Frontal cortex (tissue), 4 donors: ENCODE data around the gene CFAP65. TPM values are rescaled to one million over a fixed set of nuclear protein-coding genes. Genes with fewer than 3 reads are reported as not detected.

Source experiments
- DNase-seq, 2 donors: peaks; one replicate each; pipeline ENCODE4 v3.0.0; 2012; ENCODE audit warnings: low spot score in 2 of 2
- FAIRE-seq: peaks from 2 replicates; lab custom pipeline; 2012; peaks lifted over from hg19 to GRCh38; lab: Jason Lieb, UNC
- total RNA-seq: library from RNA; depleted of rRNA; stranded (reverse); fragments of >200 nt; gene quantifications from one replicate; pipeline ENCODE4 v1.2.3, GENCODE V29; 2014
- donor health status: control.
- donor health status: control.
- donor health status: control.

The CFAP65 gene
- total RNA-seq, 1 donor from 2014 or later: 0.82 TPM

GRCh38 chr2:219065484-219065883 lies 24.2 kb upstream of the CFAP65 start:
- FAIRE-seq: no peak
- no peak for DNase-seq

DNA sequence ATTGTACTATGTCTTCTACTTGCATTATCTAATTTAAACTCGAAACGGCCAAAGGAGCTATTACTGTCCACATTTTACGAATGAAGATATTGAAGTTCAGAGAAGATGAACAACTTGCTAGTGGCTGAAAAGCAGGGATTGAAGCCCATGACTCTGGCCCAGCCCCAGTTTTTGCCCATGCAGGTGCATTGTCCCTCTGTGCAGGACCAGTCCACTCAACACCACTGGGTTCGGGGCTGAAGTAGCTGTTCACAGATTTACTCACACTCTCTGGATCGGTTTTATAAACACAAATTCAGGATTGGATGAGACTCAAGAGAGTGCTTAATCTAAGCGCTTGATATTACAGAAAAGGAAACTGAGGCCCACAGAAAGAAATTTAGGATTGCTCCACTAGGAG lies 20.8 kb upstream of the CFAP65 start:
- FAIRE-seq: no peak
- DNase-seq: no peak

- FAIRE-seq (no peak), DNase-seq (no peak)
Measured at GRCh38 chr2:219060821-219061791, 19.8 kb upstream of the CFAP65 start, which contains the start of gene IHH. TSS of gene IHH (minus strand) at chr2:219060921. CDS start at chr2:219060467, 454 bp downstream.

- DNase-seq (no peak), FAIRE-seq (no peak)
Measured at GRCh38 chr2:219059725-219060682, 18.7 kb upstream of the CFAP65 start.

DNA sequence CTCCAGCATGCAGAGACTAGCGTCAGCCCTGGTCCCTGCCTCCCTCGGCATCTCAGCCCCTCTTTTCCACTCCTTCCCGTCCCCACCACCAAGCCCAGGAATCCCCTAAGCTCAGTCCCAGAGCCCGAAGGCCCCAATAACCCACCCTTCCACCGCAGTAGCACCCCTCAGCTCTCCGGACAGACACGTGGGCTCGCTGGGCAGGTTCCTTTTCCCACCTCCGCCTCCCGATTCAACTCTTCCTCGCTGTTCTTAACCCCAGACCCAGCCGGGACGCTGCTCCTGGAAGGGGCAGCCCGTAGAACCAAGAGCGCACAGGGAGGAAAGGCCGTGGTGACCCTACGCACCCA lies 18.0 kb upstream of the CFAP65 start:
- FAIRE-seq (no peak), DNase-seq (no peak)

- DNase-seq: peak in 1 of 2 donors; percentile 46
- no peak for FAIRE-seq
Measured at GRCh38 chr2:219058541-219059374, 17.4 kb upstream of the CFAP65 start.

DNA sequence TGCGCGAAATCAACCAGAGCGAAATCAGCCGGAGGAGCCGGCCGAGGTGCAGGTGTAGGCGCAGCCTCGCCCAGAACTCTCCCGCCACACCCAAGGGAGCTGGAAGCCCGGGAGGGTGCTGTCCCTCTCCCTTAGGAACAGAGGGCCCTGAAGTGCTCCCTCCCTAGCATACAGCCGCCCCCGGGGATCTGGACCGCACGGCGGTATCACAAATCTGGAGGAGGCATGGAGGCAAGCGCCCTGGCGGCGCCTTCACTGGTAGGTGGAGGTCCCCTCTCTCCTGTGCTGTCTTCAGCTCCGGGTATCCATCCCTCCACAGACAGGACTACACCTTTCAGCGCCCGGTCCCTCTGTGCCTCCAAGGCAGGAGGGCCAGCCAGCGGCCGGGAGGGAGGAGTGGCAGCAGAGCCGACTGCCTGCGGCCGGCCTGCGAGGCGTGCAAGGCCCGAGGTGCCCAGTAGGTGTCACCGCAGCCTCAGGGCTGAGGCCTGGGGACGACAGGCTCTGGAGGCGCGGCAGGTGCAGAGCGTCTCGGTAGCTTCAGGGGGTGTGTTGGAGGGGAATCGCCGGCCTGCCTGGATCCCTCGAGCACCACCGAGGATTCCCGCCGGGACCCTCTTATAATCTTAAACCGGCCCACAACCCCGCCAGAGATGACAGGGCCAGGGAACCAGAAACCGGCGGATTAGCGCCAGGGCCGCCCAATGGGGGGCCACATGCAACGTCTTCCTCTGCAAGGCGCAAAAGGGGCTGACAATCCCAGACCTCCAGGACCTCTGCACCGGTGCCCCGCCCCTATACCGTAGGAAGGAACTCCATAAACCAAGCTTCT lies 16.6 kb upstream of the CFAP65 start:
- DNase-seq (peak; percentile 86 to 90), FAIRE-seq (no peak)

DNA sequence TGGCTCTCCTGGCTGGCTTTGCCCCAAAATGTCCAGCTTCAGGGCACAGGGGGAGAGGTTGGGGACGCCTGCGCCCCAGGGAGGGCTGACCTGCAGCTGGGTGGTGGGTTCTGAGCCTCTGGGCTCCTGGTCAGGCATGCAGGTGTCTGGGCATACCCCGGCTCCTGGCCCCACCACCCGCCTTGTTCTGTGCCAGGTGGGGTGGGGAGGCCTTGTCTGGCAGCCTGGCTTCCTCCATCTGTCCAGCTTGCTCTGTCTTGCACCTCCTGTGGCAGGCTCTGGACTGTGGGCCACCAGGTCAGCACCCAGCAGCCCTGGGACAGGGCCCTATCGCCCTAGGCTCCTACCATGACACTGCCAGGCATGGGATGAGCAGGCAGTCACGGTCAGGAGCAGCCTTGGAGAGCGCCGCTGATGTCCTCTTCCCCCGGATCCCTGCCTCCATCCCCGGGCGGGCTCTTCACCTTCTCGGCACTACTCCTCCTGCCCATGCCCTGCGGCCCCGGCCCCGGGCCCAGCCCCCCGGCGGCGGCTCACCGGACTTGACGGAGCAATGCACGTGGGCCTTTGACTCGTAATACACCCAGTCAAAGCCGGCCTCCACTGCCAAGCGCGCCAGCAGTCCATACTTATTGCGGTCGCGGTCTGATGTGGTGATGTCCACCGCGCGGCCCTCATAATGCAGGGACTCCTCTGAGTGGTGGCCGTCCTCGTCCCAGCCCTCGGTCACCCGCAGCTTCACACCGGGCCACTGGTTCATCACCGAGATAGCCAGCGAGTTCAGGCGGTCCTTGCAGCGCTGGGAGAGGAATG lies 15.8 kb upstream of the CFAP65 start:
- DNase-seq: no peak
- no peak for FAIRE-seq

DNA sequence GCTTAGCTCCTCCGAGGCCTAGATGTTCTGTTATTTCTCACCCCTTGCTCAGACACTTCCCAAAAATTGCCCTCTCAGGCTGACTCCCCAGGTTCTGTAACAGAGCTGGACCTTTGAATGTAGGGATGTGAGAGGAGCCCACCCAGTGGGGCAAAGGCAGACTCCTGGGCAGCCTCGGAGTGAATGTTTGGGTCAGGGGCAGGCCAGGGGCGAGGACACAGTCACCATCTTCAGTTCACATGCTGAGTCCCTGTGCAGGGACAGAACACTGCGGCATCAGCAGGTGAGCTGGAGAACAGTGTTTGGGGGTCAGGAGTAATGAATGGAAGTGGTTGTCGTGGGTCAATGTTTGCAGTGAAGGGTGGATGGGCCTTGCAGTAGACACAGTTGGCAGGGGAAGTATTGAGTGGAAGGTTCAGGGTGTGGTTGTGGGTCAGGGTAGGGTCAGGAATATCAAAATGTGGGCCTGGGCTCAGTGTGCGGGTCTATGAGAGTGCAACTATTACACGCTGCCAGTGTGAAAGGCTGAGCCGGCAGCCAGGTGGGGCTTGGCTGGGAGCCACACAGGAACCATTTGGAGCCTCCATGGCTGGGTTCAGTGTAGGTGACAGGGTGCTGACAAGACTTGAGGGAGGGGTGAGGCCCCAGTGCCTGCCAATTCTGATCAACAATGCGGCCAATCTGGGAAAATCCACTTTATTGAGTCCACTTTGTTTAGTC lies 15.0 kb upstream of the CFAP65 start:
- no peak for DNase-seq
- FAIRE-seq: no peak

GRCh38 chr2:219054956-219055903 lies 13.9 kb upstream of the CFAP65 start:
- DNase-seq: no peak
- no peak for FAIRE-seq

GRCh38 chr2:219049282-219049681 lies 8.0 kb upstream of the CFAP65 start:
- no peak for DNase-seq
- FAIRE-seq: no peak

DNA sequence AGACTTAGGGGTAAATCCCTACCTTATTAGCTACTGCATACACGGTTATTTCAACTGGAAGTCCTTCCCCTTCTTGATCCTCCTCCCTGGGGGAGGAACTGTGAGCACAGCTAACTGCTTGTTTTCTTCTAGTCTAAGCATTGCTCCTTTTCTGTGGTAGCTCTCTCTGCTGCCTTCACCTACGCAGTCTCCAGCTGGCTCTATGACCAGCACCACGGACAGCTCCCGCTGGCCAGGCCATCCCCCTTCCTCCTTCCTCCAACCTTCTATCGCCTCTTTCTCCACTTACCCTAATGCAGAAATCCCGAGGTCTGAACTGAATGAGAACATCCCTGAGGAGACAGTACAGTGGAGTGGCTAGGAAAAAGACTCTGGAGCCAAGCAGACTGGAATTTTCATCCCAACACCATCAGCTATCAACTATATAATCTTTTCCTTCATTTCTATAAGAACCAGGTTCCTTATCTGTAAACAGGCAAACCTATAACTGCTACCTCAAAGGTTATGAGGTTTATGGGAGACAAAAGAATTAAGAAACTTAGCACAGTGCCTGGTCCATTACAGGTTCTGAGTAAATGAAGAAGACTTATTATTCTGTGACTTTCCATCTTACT lies 4.7 kb upstream of the CFAP65 start:
- FAIRE-seq (no peak), DNase-seq (no peak)

- FAIRE-seq (no peak), DNase-seq (no peak)
Measured at GRCh38 chr2:219042750-219043149, 1.4 kb upstream of the CFAP65 start.

- FAIRE-seq: no peak
Measured at GRCh38 chr2:219042157-219042556, 841 bp upstream of the CFAP65 start.

GRCh38 chr2:219038600-219038999 lies 2.7 kb downstream of the CFAP65 start:
- DNase-seq (no peak), FAIRE-seq (no peak)

More at GRCh38 chr2:219042157-219042556, 841 bp upstream of the CFAP65 start:
- no peak for DNase-seq
